H9 (cell line): ENCODE data around the gene PDE1C. TPM values are rescaled to one million over a fixed set of nuclear protein-coding genes. Genes with fewer than 3 reads are reported as not detected.
A peak's percentile ranks its signal among the peaks of the same experiment; 100 is the strongest.

ENCODE experiments used
- DNase-seq: peaks from one replicate; pipeline ENCODE4 v3.0.0-alpha.2; 2017
- H2AFZ ChIP-seq: one replicate; pipeline ENCODE4 v1.6.1; 2013; ENCODE audit warnings: mild to moderate bottlenecking, low read length, control low read depth, moderate library complexity
- H2AK5ac ChIP-seq: 2 replicates; pipeline ENCODE4 v1.6.1; 2013; ENCODE audit warnings: low read length, control low read depth, mixed read lengths; ENCODE audit not compliant: insufficient read length
- H2BK120ac ChIP-seq: one replicate; pipeline ENCODE4 v1.6.1; 2013; ENCODE audit warnings: low read depth, mild to moderate bottlenecking, low read length, control low read depth, inconsistent platforms; ENCODE audit not compliant: poor library complexity, severe bottlenecking
- H2BK12ac ChIP-seq: 2 replicates; pipeline ENCODE4 v1.6.1; 2013; ENCODE audit warnings: low read length, control low read depth, mixed read lengths, low read depth; ENCODE audit not compliant: insufficient read length
- H2BK15ac ChIP-seq: 2 replicates; pipeline ENCODE4 v1.6.1; 2013; ENCODE audit warnings: low read depth, low read length, control low read depth
- H2BK20ac ChIP-seq: one replicate; pipeline ENCODE4 v1.6.1; 2013; ENCODE audit warnings: low read depth, mild to moderate bottlenecking, low read length, control low read depth, inconsistent platforms; ENCODE audit not compliant: poor library complexity, severe bottlenecking
- H2BK5ac ChIP-seq: 2 replicates; pipeline ENCODE4 v1.6.1; 2013; ENCODE audit warnings: low read length, control low read depth, mixed read lengths; ENCODE audit not compliant: insufficient read length
- H3K14ac ChIP-seq: 2 replicates; pipeline ENCODE4 v1.6.1; 2013; ENCODE audit warnings: low read length, control low read depth; ENCODE audit not compliant: insufficient read depth
- H3K18ac ChIP-seq: 2 replicates; pipeline ENCODE4 v1.6.1; 2013; ENCODE audit warnings: low read depth, mild to moderate bottlenecking, mixed read lengths, low read length, control low read depth; ENCODE audit not compliant: insufficient read length
- H3K23ac ChIP-seq: 2 replicates; pipeline ENCODE4 v1.6.1; 2013; ENCODE audit warnings: low read length, control low read depth, mixed read lengths, low read depth; ENCODE audit not compliant: insufficient read length
- H3K23me2 ChIP-seq: 2 replicates; pipeline ENCODE4 v1.6.1; 2013; ENCODE audit warnings: low read depth, mild to moderate bottlenecking, mixed read lengths, low read length, control low read depth; ENCODE audit not compliant: insufficient read length, poor library complexity, severe bottlenecking
- H3K27ac ChIP-seq: 2 replicates; pipeline ENCODE4 v1.5.1; 2013; ENCODE audit warnings: low read length, control low read depth, mixed read lengths, low read depth; ENCODE audit not compliant: insufficient read length
- H3K27me3 ChIP-seq: 2 replicates; pipeline ENCODE4 v1.6.1; 2013; ENCODE audit warnings: low read length, control low read depth, inconsistent platforms; ENCODE audit not compliant: insufficient read depth
- H3K4ac ChIP-seq: 2 replicates; pipeline ENCODE4 v1.6.1; 2013; ENCODE audit warnings: low read depth, mild to moderate bottlenecking, control low read depth, inconsistent platforms, low read length, moderate library complexity
- H3K4me1 ChIP-seq: 2 replicates; pipeline ENCODE4 v1.6.1; 2013; ENCODE audit warnings: low read length, control low read depth, inconsistent platforms; ENCODE audit not compliant: insufficient read depth
- H3K4me2 ChIP-seq: 2 replicates; pipeline ENCODE4 v1.6.1; 2013; ENCODE audit warnings: low read length, control low read depth, mixed read lengths; ENCODE audit not compliant: insufficient read length, insufficient read depth
- H3K56ac ChIP-seq: 2 replicates; pipeline ENCODE4 v1.6.1; 2013; ENCODE audit warnings: low read depth, mild to moderate bottlenecking, mixed read lengths, low read length, control low read depth; ENCODE audit not compliant: insufficient read length
- H3K79me1 ChIP-seq: 2 replicates; pipeline ENCODE4 v1.6.1; 2013; ENCODE audit warnings: low read depth, mild to moderate bottlenecking, moderate library complexity, low read length, control low read depth, inconsistent platforms; ENCODE audit not compliant: insufficient read depth, poor library complexity, severe bottlenecking
- H3K79me2 ChIP-seq: 2 replicates; pipeline ENCODE4 v1.6.1; 2013; ENCODE audit warnings: low read length, control low read depth, inconsistent platforms; ENCODE audit not compliant: insufficient read depth
- H3K9ac ChIP-seq: 2 replicates; pipeline ENCODE4 v1.6.1; 2013; ENCODE audit warnings: low read length, control low read depth, mixed read lengths; ENCODE audit not compliant: insufficient read length; ENCODE audit errors: extremely low read depth
- H3K9me3 ChIP-seq: one replicate; pipeline ENCODE4 v1.6.1; 2013; ENCODE audit warnings: low read depth, low read length, inconsistent platforms; ENCODE audit not compliant: control insufficient read depth
- H3T11ph ChIP-seq: one replicate; pipeline ENCODE4 v1.6.1; 2013; ENCODE audit warnings: mild to moderate bottlenecking, low read length, control low read depth, inconsistent platforms
- H4K20me1 ChIP-seq: one replicate; pipeline ENCODE4 v1.6.1; 2013; ENCODE audit not compliant: control insufficient read depth, insufficient read length, insufficient read depth
- H4K5ac ChIP-seq: 2 replicates; pipeline ENCODE4 v1.6.1; 2013; ENCODE audit warnings: low read depth, mild to moderate bottlenecking, mixed read lengths, low read length, control low read depth; ENCODE audit not compliant: insufficient read length
- H4K8ac ChIP-seq: replicated peaks from 2 replicates; pipeline ENCODE4 v1.6.1; 2013; ENCODE audit warnings: low read length, control low read depth, mixed read lengths, low read depth; ENCODE audit not compliant: insufficient read length
- H4K91ac ChIP-seq: 2 replicates; pipeline ENCODE4 v1.6.1; 2013; ENCODE audit warnings: low read depth, mild to moderate bottlenecking, moderate library complexity, mixed read lengths, low read length, control low read depth; ENCODE audit not compliant: insufficient read length
- H3K27ac Mint-ChIP-seq, 3 experiments: 2 replicates in 2 of 3; 3 replicates in 1 of 3; pipeline ENCODE4 v1.8.0; 2020 to 2021; ENCODE audit warnings: mixed read lengths in 3 of 3, mild to moderate bottlenecking in 1 of 3, moderate library complexity in 1 of 3
- H3K27me3 Mint-ChIP-seq: 2 replicates; pipeline ENCODE4 v1.8.0; 2021; ENCODE audit warnings: low read depth, mild to moderate bottlenecking, moderate library complexity, mixed read lengths
- H3K36me3 Mint-ChIP-seq, 3 experiments: 2 replicates in 2 of 3; 3 replicates in 1 of 3; pipeline ENCODE4 v1.8.0; 2020 to 2021; ENCODE audit warnings: low read depth in 3 of 3, mixed read lengths in 3 of 3; ENCODE audit not compliant: insufficient read depth in 1 of 3
- H3K4me1 Mint-ChIP-seq, 2 experiments: 2 replicates each; pipeline ENCODE4 v1.8.0; 2020; ENCODE audit warnings: mixed read lengths in 2 of 2
- H3K4me3 Mint-ChIP-seq, 2 experiments: 2 replicates in 1 of 2; 3 replicates in 1 of 2; pipeline ENCODE4 v1.8.0; 2020 to 2021; ENCODE audit warnings: mild to moderate bottlenecking in 2 of 2, mixed read lengths in 2 of 2, moderate library complexity in 1 of 2
- H3K9me3 Mint-ChIP-seq, 2 experiments: 2 replicates in 1 of 2; 3 replicates in 1 of 2; pipeline ENCODE4 v1.8.0; 2020; ENCODE audit warnings: mild to moderate bottlenecking in 2 of 2, mixed read lengths in 2 of 2, moderate library complexity in 1 of 2
- WGBS: extraction: QIAGEN DNeasy Blood & Tissue Kit; methylation state at CpG from one replicate; pipeline ENCODE4 v1.1.7; 2013; ENCODE audit warnings: missing lambda C conversion rate, low lambda C conversion rate, mixed read lengths; ENCODE audit not compliant: insufficient read length; ENCODE audit errors: extremely low coverage; 5-methylcytosine and 5-hydroxymethylcytosine counted together
- total RNA-seq: library from RNA; stranded (reverse); gene quantifications from 2 replicates; pipeline ENCODE4 v1.2.1, GENCODE V29; 2021
- TF ChIP-seq, protein P1 (sequence below): fragments of 200-600 bp; sonication (generic); conservative IDR thresholded peaks from 3 replicates; pipeline ENCODE4 v1.8.0; 2021; ENCODE audit warnings: antibody characterized with exemption, mild to moderate bottlenecking

The PDE1C gene
- total RNA-seq, 1 experiment from 2014 or later: 0.17 TPM

DNA sequence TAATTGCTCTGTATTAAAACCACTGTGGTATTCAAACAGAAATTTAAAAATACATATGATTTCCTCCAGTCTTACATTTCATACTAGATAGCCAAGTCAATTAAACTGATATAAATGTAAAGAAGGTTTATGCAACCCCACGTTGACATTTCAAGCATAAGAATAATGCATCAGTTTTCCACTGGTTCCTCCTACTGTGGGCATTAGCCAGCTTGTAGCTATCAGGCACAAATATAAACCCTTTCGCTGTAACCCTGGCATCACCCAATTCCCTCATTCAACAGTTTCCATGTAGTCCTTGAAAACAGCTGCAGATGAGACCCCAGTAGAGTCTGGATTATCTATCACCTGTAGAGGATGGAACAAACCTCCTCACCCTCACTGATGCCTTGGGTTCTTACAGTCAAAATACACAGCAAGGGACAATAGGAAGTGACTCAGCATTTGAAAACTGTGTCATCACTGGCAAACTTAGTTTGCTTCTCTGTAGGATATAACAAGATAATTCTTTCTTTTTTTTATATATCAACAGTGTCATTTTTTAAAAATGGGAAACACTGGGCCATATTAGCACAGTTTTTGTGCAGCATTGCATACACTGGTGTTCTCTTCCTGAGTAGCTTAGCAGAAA lies 113.0 kb downstream of the PDE1C start:
- H3K4me2 ChIP-seq: no peak overlapping the region
- H2AFZ ChIP-seq: no peak overlapping the region
- no peak overlapping the region for H4K8ac ChIP-seq
- Mint-ChIP-seq H3K27me3 (peaks cover 3% of the 10 kb centered on the region), H3K4me3 (no peak overlapping the region), H3K9me3 (0 out of 5 replicates have a peak, but pooled peaks cover 0 to 1% of the 10 kb centered on the region in 2 experiments), H3K36me3 (no peaks in the 10 kb centered on the region; a peak in 1 of 7 replicates), H3K27ac (peak overlapping the region in 2 of 3 experiments; percentile 18 to 20; a peak in 1 of 7 replicates), H3K4me1 (peaks cover 3% of the 10 kb centered on the region in 2 experiments; a peak in 2 of 4 replicates)
- no peak overlapping the region for H2BK15ac ChIP-seq
- no peak overlapping the region for H3K27ac ChIP-seq
- no peaks in the 10 kb centered on the region for H3K79me1 ChIP-seq
- H3K79me2 ChIP-seq: no peaks in the 10 kb centered on the region
- no peak overlapping the region for H4K91ac ChIP-seq
- no peak overlapping the region for H3K23ac ChIP-seq
- no peak overlapping the region for H2BK20ac ChIP-seq
- no peak overlapping the region for H3K18ac ChIP-seq
- H3K4me1 ChIP-seq: no peaks in the 10 kb centered on the region
- no peak overlapping the region for H2BK5ac ChIP-seq
- H3K23me2 ChIP-seq: no peaks in the 10 kb centered on the region
- WGBS: no CpG with 5 or more reads among the region's 2 CpGs
- H3K56ac ChIP-seq: no peak overlapping the region
- H3K9ac ChIP-seq: no peak overlapping the region
- no peaks in the 10 kb centered on the region for H3K27me3 ChIP-seq
- no peak overlapping the region for H3K14ac ChIP-seq
- no peak overlapping the region for H2BK12ac ChIP-seq
- no peak overlapping the region for H3K4ac ChIP-seq
- no peak overlapping the region for H3T11ph ChIP-seq
- H3K9me3 ChIP-seq: no peaks in the 10 kb centered on the region
- H4K20me1 ChIP-seq: no peaks in the 10 kb centered on the region
- H4K5ac ChIP-seq: no peak overlapping the region
- no peak for DNase-seq
- H2AK5ac ChIP-seq: no peak overlapping the region
- no peak overlapping the region for H2BK120ac ChIP-seq
- TF ChIP-seq, protein P1, sequence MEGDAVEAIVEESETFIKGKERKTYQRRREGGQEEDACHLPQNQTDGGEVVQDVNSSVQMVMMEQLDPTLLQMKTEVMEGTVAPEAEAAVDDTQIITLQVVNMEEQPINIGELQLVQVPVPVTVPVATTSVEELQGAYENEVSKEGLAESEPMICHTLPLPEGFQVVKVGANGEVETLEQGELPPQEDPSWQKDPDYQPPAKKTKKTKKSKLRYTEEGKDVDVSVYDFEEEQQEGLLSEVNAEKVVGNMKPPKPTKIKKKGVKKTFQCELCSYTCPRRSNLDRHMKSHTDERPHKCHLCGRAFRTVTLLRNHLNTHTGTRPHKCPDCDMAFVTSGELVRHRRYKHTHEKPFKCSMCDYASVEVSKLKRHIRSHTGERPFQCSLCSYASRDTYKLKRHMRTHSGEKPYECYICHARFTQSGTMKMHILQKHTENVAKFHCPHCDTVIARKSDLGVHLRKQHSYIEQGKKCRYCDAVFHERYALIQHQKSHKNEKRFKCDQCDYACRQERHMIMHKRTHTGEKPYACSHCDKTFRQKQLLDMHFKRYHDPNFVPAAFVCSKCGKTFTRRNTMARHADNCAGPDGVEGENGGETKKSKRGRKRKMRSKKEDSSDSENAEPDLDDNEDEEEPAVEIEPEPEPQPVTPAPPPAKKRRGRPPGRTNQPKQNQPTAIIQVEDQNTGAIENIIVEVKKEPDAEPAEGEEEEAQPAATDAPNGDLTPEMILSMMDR: no peak
